ENCODE measurements around the gene VWCE.

Gene VWCE, protein sequence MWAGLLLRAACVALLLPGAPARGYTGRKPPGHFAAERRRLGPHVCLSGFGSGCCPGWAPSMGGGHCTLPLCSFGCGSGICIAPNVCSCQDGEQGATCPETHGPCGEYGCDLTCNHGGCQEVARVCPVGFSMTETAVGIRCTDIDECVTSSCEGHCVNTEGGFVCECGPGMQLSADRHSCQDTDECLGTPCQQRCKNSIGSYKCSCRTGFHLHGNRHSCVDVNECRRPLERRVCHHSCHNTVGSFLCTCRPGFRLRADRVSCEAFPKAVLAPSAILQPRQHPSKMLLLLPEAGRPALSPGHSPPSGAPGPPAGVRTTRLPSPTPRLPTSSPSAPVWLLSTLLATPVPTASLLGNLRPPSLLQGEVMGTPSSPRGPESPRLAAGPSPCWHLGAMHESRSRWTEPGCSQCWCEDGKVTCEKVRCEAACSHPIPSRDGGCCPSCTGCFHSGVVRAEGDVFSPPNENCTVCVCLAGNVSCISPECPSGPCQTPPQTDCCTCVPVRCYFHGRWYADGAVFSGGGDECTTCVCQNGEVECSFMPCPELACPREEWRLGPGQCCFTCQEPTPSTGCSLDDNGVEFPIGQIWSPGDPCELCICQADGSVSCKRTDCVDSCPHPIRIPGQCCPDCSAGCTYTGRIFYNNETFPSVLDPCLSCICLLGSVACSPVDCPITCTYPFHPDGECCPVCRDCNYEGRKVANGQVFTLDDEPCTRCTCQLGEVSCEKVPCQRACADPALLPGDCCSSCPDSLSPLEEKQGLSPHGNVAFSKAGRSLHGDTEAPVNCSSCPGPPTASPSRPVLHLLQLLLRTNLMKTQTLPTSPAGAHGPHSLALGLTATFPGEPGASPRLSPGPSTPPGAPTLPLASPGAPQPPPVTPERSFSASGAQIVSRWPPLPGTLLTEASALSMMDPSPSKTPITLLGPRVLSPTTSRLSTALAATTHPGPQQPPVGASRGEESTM

GRCh38 chr11:61294717-61295595, at the start of gene VWCE:
Gene VWCE, minus strand, starts transcription at chr11:61295316. Its CDS starts 279 bp downstream, at chr11:61295037.
- DNase-seq: peak; percentile 58

- no peak for DNase-seq
Measured at GRCh38 chr11:61343792-61344745, 49.0 kb upstream of the VWCE start.

DNA sequence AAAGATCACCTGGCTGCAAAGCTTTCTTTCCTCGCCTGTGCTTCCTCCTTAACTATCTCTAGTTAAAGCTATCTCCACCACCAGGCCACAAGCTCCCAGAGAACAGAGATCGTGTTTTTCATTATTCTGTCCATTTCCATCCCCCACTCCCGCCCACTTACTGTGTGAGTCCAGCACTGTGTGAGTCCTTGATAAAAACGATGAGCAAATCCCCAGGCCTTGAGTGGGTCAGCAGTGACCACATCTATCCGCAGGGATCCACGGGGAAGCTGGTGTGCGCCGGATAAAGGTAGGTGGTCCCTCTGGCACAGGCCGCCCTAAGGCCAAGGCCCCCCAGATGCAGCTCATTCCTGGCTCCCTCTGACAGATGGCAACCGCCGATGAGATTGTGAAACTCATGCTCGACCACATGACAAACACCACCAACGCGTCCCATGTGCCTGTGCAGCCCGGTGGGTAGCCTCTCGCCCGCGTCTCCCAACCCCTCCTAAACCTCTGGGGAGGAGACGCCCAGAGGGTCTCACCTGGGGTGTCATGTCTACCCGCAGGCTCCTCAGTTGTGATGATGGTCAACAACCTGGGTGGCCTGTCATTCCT, 47.2 kb upstream of the VWCE start:
- no peak for DNase-seq

GRCh38 chr11:61341706-61342105, 46.6 kb upstream of the VWCE start:
- no peak for DNase-seq

GRCh38 chr11:61340979-61341378, 45.9 kb upstream of the VWCE start:
- DNase-seq: no peak

GRCh38 chr11:61339490-61339878, 44.4 kb upstream of the VWCE start:
- DNase-seq: no peak

DNA sequence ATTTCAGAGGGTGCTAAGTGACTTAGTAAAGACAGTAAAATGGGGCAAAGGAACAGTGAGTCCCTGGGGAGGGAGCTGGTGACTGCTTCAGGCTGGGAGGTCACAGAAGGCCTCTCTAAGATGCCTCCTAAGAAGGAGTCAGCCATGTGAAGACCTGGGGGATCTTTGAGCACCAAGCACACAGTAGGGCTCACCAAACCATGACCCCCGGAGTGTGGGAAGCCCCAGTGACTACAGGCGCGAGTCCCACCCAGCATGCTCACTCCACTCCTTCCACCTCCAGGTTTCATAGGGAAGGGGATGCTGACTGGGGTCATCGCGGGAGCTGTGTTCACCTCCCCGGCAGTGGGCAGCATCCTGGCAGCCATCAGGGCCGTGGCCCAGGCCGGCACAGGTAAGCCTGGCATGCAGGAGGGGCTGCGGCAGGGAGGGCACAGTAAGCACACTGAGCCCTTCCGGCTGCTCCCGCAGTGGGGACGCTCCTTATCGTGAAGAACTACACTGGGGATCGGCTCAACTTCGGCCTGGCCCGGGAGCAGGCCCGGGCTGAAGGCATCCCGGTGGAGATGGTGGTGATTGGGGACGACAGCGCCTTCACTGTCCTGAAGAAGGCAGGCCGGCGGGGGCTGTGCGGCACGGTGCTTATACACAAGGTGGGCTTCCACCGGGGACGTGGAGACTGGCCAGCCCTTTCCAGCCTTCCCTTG, 43.8 kb upstream of the VWCE start:
- DNase-seq: no peak

- DNase-seq: no peak
Measured at GRCh38 chr11:61337706-61338470, 42.8 kb upstream of the VWCE start.

DNA sequence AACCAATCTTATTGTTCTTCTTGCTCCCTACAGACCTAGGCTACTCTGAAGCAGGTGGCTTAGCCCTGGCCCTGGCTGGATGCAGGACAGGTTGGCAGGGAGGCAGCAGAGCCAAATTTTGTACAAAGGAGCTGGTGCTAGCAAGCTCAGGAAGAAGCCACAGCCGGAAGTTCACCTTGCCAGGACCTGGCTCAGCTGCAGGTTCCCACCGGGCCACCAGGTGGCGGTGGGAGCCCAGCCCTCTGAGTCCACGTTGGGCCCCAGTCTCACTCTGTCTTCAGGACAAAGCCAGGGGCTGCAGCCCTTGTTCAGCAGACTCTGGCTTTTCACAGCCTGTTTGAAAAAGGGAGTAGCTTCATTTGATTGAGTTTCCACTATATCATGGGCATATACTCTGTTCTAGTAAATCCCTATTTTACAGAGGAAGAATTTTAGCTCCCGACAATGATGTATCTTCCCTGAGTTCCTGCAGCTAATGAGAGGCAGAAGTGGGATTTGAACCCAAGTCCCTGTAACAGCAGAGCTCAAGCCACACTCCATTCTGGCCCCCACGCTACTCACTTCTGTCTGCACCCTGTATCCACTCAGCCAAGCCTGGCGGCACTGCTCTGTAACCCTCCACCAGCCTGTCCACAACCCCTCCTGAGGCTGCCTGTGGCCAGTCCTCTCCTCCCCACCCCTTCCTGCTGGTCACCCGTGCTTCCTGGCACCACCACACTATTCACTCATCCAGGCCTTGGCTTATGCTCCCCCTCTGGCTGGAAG, 41.2 kb upstream of the VWCE start:
- DNase-seq: peak; percentile 70

DNA sequence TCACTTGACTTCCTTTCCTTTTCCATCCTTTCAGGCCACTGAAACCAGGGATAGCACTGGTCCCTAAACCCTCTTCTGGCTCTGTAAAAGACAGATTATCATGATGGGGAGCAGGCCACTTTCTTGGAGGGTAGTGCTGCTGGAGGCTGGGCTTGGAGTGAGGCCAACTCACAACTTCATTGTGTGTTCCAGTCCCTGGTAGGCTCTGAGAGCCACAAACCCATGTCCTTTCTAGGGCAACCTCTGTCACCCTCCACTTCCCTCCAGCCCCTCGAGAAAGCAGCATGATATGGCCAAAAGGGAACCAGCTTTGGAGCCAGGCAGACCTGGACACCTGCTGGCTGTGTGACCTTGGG, 40.2 kb upstream of the VWCE start:
- DNase-seq: no peak

DNA sequence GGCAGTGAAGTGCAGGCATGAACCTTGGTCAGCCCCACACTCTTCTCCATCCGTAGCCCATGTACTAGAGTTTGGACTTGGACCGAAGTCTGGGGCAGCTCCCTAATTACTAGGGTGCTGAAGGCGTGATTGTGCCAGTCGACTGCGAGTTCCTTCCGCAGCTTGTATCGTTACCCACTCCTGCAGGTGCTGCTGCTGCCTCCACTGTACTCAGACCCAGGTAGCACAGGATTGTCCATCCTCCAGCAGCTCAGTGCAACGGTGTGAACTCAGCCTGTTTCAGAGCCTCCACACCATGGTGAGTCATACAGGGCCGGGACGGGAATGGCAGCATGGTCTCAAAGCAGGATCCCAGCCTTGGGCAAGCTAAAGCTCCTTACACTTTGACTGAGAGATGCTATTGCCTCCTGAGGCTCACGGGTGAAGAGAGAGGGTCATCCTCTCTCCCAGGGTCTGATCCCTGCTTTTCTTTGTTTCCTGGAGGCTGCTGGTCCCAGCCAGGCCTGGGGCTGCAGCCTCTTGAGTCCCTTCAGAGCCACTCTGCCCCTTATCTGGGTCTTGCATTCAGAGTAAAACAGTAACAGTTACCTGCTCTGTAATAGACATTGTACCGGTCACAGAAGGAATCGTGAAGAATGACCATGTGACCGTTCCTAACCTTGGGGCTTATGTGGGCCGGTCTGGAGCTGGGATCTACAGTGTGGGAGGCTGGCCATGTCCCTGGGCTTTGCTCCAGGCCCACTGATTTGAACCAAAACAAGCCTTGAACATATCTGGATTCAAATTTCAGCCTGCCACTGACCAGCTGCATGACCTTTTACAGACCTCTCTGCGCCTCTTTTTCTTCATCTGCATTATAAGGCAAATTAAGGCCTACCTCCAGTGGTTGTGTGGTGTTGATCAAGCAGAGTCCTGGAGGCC, 39.6 kb upstream of the VWCE start:
- DNase-seq: no peak

DNA sequence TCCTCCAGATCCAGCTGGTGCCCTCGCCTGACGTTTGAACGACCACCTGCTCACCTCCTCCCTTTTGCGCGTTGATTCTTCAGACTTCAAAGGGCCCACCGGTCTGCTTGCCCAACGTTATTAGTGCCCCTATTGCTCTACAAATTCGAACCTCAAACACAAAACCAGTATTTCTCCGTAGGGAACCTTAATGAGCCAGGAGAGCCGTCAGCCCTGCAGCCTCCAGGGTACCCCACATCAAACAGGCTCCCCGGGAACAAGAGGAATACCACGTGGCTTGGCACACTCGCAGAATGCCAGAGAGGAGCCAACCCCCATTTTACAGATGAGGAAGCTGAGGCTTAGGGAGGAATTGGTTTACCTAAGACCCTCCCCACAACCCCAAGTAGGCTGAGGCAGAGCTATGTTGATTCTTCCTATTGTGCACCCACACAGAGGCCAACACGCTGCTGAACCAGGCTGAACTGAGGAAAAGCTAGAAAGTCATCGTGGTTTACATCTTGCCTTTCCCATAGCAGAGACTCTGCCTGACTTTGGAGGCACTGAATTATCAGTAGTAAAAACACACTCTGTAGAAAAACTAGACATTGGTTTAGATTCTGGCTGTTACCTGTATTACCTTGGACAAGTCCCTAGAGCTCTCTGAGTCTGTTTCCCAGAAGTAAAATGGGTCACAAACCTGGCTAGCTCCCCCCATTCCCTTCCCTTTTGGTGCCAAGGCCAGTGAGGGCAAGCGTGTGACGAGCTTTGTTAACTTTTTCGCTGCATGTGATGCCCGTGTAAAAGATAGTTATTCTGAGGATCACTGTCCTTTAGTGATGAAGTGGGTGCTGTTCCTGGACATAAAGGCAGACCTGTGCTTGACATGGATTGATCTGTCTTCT, 38.7 kb upstream of the VWCE start:
- DNase-seq: no peak

- peak; percentile 83 for DNase-seq
Measured at GRCh38 chr11:61332797-61333549, 37.9 kb upstream of the VWCE start, which contains the start of the genes DDB1 and TKFC. Gene DDB1, minus strand, starts transcription at chr11:61333105. Its CDS starts 137 bp downstream, at chr11:61332968. Gene TKFC, plus strand, starts transcription at chr11:61333228. Its CDS starts 1,501 bp downstream, at chr11:61334729.

- no peak for DNase-seq
Measured at GRCh38 chr11:61332281-61332796, 37.2 kb upstream of the VWCE start.

DNA sequence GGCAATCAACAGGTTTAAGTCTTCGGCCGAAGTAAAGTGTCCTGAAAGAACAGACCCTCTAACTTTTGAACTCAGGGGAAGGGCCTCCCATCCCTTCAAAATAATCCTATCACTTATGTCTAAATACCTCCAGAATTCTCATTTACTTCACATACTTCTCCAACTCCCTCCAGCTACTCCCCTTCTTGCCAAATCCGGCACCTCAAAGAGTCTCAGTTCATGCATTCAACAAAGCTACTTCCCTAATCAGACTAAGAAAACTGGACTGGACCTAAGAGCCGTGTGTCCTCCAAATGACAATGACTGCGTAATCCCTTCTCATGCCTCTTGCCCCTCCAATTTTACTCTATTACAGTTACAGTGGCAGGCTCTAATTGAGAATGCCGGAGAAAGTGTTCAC, 36.5 kb upstream of the VWCE start:
- DNase-seq: no peak

DNA sequence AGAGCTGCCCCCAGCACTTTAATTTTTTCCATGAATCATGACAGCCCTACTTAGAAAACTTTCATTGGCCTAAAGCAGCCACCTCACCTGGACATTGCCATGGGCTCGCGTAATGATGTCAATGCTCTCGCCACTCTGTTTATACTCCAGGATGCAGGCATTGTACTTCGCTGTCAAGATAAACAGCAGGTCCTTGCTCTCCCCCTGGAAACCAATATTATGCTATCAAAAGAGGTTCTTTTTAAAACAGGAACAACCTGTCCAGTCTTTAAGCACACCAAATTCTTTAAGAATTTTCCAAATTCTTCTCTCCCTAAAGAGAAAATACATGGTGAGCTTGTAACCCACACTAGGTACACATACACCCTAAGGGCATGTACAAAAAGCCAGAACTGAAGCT, 34.8 kb upstream of the VWCE start:
- no peak for DNase-seq

Measured in DMS79 (cell line).